ENCODE data around the gene HDAC10.
"Not testable (repeated sequence)": the region's sequence is repeated elsewhere in the genome, so short reads cannot be mapped to it uniquely, and the experiment has no call there.

HDAC10 gene

DNA sequence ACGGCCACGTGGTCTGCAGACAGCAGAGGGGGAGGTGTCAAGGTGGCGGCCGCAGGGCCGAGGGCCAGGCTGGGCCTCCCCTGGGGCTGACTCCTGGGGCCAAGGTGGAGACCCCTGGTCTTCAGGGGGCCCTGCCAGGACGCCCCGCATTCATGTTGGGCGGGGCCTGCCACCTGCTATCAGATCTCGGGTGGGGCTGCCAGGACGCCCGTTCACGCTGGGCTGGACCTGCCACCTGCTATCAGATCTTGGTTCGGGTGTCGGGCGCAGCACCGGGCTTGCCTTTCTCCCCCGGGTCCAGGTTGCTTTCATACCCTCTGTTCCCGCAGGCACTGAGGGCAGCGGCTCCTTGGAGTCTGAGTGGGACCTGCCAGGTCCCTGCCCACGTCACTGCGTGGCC, 35.2 kb upstream of the HDAC10 start:
- in situ Hi-C loops (cut with MboI; ENCODE audit: low sequenced_read_pairs): no loop called here

DNA sequence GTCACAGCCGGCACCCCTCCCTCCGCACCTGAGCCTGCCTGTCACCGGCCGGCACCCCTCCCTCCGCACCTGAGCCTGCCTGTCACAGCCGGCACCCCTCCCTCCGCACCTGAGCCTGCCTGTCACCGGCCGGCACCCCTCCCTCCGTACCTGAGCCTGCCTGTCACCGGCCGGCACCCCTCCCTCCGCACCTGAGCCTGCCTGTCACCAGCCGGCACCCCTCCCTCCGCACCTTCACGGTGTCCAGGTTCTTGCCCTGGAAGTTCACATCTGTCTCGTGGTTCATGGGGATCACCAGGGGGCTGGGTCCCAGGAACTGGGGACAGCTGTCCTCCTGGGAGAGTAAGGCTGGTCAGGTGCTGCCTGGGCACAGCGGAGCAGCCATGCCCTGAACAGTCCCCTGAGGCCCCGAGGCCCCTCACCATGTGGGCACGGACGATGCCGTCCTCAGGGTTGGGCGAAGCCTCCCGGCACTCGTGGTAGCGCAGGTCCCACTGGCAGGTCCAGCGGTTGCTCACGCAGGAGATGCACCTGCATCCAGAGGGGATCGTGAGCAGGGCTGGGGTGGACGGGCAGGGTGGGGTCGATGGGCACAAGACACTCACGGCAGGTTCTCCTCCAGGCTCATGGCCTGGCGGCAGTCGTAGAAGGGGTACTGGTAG, 34.6 kb upstream of the HDAC10 start:
- in situ Hi-C loops (cut with MboI; ENCODE audit: low sequenced_read_pairs): no loop called here

DNA sequence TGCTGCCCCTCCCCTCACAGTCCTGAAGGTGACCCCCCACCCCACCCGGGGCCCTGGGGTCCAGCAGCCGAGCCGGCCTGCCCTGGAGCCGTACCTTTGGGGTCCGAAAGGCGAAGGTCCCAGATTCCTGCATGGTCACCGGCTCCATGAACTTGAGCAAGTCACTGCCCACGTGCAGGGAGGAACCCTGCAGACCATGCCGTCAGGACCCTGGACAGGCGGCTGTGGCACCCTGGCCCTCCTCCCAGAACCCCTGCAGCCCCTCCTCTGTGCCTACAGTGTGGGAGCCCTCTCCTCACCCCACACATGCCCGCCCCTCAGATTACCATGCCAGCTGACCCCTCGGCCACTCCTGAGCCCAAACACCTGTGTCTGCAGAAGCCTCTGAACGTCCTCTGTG, 33.4 kb upstream of the HDAC10 start:
- in situ Hi-C loops (cut with MboI; ENCODE audit: low sequenced_read_pairs): no loop called here

DNA sequence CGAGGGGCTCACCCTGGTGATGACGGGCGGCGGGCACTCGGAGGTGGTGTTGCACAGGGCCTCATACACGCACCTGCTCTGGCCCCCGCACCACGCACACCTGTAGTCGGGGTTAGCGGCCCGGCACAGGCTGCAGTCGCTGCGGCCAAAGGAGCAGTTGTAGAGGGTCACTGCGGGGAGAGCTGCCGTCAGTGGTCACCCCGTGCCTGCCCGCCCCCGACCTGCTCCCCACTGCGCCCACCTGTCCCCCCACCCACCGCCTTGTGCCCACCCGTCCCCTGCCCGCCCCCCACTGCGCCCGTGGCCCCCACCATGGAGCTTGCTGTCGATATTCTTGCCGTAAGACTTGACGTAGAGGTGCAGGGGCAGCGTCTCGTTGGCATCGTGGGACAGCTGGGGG, 32.8 kb upstream of the HDAC10 start:
- in situ Hi-C loops (cut with MboI; ENCODE audit: low sequenced_read_pairs): no loop called here

DNA sequence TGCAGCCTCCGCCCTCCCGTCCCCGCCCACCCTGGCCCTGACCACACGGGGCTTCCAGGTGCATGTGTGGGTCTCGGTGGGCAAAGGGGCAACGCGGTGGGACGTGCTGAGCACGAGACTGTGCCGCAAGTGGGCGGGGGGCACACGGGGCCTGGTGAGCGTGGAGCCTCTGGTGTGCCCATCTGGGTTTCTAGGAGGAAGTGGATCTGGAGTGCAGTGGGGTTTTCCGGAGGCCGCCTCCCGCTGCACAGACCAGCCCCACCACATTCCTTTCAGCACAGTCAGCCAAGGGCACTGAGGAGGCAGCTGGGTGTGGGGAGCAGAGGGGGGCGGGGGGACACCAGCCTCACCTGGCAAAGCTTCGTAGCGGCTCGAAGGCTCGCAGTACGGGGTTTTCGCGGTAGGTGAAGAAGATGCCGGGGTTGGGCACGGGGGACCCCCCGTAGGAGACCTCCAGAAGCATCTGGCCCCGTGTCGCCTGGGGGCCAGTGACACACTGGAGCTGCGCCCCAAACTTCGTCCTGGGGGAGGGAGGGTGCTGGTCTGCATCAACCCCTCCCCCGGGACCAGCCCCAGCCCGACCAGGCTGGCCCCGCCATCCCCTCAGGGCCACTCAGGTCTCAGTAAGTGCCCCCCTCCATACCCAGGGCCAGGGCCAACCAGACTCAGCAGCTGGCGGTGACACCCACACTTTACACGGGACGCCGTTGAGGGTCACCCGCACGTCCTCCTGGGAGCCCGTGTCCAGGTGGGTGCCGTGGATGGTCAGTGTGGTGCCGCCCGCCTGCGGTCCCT, 31.5 kb upstream of the HDAC10 start:
- in situ Hi-C loops (cut with MboI; ENCODE audit: low sequenced_read_pairs): no loop called here

DNA sequence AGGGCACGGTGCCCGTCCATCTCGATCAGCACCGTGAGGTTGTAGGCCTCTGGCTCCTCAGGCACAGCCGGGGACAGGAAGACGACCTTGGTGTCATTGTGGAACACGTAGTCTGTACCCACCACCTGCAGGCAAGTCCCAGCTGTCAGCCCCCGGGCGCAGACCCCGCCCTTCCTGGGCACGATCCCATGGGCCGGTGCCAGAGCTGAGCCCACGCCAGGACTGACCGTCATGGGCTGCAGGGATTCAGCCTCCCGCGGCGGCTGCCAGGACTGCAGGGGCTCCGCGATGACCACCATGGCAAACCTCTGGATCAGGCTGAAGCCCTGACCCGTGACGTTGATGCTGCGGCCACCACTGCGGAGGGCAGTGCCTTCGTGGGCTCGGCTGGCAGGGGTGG, 30.9 kb upstream of the HDAC10 start:
- in situ Hi-C loops (cut with MboI; ENCODE audit: low sequenced_read_pairs): no loop called here

DNA sequence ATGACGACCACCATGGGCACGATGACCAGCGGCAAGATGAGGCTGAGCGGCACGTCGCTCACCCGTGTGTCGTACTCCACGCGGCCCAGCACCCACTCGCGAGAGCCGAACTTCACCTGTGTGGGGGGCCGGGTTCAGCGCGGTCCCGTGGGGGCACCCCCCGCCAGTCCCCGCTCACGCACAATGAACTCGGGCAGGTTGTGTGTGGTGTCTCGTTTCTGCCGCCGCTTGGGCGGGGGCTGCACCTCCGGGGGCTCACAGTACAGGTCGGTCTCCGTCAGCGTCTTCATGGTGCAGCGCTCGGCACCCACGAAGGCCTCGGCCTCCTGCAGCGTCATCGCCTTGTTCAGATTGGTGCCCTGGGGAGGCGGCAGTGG, 30.3 kb upstream of the HDAC10 start:
- in situ Hi-C loops (cut with MboI; ENCODE audit: low sequenced_read_pairs): no loop called here

DNA sequence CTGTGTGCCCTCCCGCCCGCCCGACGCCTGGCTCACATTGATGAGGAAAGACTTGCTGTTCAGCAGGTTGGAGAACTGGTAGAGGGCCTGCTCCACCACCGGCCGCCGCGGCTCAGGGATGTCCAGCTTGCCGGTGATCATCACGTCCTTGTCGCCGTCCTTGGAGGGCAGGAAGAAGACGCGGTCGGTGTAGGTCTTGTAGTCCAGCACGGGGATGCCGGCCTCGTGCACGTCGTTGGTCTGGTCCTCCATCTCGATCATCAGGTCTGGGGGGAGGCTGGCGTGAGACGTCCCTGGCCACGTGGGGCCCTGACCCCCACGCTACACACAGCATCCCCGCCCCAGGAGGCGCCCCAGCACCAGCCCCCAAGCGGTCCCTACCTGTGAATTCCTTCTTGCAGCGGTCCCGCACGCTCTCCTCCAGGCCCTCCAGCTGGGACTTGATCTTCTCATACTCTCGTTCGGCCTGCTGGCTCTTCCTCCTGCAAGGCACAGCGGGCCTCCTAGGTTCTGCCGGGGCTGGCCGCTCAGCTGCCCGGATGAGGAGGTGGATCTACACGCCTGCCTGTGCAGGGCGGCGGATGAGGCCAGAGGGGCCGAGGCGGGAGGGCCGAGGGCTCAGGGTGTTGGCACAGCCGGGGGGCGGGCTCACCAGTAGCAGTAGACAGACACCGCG, 29.8 kb upstream of the HDAC10 start:
- in situ Hi-C loops (cut with MboI; ENCODE audit: low sequenced_read_pairs): no loop called here

DNA sequence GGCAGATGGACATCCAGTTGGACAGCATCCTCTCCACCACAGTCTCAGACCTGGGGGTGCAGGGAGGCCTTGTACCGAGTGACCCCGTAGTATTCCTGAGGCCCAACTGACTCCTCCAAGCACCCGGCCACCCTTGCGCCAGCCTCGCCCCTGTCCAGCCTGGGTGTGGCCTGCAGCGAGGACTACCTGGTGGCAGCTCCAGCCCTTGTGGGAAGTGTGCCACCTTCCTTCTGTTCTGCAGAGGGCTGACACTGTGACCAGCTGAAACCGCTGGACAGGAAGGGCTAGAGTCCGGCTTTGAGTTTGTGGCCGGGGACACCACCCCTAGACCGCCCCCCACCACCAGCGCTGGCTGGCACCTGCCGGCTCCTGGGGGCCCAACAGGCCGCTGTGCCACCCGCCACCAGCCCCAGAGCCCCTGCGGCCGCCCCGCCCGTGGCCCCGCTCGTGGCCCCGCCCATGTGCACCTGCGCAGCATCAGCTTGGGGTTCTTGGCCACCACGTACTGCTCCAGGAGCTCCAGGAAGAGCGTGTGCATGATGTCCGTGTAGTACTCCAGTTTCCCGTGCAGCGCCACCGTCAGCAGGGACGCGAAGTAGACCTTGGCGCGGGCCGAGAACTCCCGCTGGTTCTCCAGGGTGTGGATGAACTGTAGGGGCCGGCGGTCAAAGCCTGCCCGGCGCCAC, 29.1 kb upstream of the HDAC10 start:
- in situ Hi-C loops (cut with MboI; ENCODE audit: low sequenced_read_pairs): no loop called here

DNA sequence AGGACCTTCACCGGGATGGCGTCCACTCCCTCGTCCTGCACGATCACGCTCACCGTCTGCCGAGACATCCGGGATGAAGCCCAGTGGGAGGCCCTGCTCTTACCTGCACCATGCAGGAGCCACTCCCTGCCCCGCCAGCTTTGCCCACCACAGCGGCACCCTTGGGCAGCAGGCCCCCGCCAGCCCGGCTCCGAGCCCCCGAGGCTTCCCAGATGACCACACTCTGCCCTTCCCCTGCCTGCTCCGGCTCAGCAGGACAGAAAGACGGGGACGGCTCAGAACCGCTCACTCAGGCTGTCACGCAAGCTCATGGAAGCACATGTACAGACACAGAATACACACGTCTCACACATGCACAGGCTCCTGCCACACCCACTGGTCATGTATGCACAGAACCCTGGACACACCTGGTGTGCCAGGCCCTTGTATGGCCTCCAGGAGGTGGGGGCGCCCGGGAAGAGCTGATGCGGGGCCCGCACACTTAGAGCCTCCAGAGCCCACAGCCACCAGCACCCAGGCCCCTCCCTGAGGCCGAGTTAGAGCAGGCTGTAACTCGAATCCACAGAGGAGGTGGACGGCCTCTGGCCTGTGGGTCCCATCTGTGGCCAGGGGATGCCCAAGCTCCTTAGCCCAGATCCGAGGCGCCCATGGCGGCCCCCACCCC, 28.0 kb upstream of the HDAC10 start:
- in situ Hi-C loops (cut with MboI; ENCODE audit: low sequenced_read_pairs): loop anchor here (5.0 kb wide), 1 partner anchor 48 kb away; the partner anchor contains the start of gene DENND6B

DNA sequence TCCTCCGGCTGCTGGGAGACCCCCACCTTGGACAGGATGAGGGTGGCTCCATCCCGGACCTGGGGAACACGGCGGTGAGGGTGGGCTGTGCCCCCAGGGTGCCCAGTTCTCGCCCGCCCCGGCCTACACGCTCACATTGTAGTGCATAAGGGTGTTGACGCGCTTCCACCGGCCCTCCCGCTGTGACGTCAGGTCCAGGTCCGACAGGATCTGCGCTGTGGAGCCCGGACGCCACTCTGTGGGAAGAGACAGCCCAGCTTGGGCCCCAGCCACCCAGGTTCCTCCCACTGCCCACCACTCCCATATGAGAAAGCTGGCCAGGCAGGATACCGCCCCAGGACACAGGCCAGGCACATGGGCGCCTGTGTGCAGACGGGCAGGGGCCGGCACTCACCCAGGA, 27.4 kb upstream of the HDAC10 start:
- in situ Hi-C loops (cut with MboI; ENCODE audit: low sequenced_read_pairs): loop anchor here (5.0 kb wide), 1 partner anchor 49 kb away; the partner anchor contains the start of gene DENND6B

DNA sequence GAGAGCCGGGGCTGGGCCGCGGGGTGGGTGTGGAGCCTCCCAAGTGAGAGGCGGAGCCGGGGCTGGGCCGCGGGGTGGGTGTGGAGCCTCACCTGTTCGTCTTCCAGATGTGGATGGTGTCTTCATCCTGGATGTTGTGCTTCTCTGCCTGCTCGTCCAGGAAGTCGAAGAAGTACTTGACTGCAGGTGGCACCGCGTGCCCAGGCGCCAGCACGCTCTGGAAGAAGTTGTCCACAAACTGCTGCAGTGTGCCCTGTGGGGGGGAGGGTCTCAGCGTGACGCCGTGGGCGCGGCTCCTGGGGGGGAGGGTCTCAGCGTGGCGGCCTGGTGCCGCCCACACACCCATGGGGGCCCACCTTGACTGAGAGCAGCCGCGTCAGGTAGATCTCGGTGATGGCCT, 26.7 kb upstream of the HDAC10 start:
- in situ Hi-C loops (cut with MboI; ENCODE audit: low sequenced_read_pairs): loop anchor here (5.0 kb wide), 1 partner anchor 50 kb away; the partner anchor contains the start of gene DENND6B

DNA sequence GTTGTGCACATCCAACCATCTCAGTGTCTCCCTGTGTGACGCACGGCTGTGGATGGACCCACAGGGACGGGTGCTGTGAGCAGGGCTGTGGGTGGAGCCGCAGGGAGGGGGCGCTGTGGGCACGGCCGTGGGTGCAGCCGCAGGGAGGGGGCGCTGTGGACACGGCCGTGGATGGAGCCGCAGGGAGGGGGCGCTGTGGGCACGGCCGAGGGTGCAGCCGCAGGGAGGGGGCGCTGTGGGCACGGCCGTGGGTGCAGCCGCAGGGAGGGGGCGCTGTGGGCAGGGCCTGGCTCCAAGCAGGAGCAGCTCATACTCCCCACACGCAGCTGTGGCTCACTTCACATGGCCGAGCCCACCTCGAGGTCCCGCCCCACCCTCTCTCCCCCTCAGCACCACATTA, 25.1 kb upstream of the HDAC10 start:
- in situ Hi-C loops (cut with MboI; ENCODE audit: low sequenced_read_pairs): loop anchor here (5.0 kb wide), 1 partner anchor 51 kb away; the partner anchor contains the start of gene DENND6B

DNA sequence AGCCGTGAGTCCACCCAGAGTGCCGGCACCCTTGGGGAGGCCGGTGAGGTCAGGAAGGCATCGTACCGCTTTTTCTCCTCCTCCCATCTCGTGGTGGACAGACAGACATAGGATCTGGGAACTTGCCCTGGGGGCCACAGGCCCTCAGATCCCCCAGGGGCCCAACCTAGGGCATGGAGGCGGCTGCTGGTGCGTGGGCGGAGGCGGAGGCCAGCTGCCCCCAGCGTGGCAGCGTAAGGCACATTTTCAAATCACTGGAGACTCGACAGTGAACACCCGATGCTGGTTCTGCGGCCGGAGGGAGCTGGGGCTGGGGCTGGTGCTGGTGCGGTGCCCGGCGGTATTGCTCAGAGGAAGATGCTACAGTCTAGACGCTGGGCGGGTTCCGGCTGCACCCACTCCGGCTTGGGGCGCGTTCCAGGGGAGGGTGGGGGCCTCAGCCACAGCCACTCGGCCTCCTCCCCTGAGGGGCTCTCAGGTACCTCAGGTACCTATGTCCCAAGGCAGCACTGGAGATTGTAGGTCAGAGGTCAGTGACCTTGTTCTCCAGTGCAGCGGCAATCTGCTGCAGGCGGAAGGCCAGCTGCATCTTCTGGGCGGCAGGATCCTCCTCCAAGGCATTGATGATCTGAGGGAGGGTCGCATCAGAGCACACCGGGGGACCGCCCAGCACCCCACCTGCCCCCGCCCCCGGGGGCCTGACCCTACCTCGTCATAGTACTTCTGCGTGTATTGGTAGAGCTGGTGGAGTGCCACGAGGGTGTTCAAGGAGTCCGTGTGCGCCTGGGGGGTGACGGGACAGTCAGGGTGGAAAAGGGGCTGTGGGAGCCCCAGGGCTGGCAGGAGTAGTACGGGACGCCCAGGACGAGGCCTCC, 24.4 kb upstream of the HDAC10 start:
- in situ Hi-C loops (cut with MboI; ENCODE audit: low sequenced_read_pairs): loop anchor here (5.0 kb wide), 1 partner anchor 52 kb away; the partner anchor contains the start of gene DENND6B

DNA sequence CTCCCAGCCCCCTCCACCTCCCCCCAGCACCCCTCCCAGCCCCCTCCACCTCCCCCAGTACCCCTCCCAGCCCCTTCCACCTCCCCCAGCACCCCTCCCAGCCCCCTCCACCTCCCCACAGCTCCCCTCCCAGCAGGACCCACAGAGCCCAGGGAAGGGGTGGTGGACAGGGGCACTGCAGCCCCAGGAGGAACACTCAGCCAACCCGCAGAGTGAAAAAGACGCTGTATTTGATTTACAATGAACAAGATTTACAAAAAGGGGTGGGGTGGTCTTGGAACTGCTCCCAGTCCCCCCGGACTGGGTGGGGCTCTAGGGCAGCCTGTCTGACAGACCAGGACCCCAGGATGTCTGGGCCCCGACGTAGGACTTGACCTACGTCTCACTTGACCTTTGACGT, 23.7 kb upstream of the HDAC10 start:
- in situ Hi-C loops (cut with MboI; ENCODE audit: low sequenced_read_pairs): loop anchor here (5.0 kb wide), 1 partner anchor 53 kb away; the partner anchor contains the start of gene DENND6B

DNA sequence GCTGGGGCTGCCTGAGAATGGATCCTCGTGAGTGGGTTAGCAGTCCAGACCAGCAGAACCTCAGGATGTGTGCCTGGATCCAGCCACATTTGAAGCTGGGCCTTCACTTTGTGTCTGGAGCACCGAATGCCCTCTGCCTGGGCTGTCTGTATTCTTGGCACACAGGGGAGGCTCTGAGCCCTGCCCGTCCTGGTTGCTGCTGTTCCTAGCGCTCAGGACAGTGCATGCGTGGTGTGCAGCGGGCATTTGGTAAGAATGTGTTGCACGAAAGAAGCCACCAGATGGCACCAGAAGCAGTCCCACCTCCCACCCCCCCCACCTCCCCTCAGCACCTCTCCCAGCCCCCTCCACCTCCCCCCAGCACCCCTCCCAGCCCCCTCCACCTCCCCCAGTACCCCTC, 23.2 kb upstream of the HDAC10 start:
- in situ Hi-C loops (cut with MboI; ENCODE audit: low sequenced_read_pairs): no loop called here

DNA sequence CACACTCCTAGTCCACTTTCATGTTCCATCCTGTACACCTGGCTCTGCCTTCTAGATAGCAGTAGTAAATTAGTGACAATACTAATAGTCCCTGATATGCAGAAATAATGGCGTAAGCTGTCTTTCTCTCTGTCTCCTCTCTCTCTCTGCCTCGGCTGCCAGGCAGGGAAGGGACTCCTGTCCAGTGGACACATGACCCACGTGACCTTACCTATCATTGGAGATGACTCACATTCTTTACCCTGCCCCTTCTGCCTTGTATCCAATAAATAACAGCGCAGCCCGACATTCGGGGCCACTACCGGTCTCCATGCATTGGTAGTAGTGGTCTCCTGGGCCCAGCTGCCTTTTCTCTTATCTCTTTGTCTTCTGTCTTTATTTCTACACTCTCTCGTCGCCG, 22.7 kb upstream of the HDAC10 start:
- in situ Hi-C loops (cut with MboI; ENCODE audit: low sequenced_read_pairs): not testable (repeated sequence)

DNA sequence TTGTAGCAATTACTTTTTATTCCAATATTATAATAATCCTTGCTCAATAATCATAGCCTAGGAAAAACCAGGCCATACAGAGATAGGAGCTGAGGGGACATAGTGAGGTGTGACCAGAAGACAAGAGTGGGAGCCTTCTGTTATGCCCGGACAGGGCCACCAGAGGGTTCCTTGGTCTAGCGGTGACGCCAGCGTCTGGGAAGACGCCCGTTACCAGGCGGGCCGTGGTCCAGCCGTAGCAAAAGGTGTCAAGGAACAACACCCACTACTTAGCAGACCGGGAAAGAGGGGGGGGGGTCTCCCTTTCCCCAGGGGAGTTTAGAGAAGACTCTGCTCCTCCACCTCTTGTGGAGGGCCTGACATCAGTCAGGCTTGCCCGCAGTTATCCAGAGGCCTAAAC, 22.3 kb upstream of the HDAC10 start:
- in situ Hi-C loops (cut with MboI; ENCODE audit: low sequenced_read_pairs): not testable (repeated sequence)

DNA sequence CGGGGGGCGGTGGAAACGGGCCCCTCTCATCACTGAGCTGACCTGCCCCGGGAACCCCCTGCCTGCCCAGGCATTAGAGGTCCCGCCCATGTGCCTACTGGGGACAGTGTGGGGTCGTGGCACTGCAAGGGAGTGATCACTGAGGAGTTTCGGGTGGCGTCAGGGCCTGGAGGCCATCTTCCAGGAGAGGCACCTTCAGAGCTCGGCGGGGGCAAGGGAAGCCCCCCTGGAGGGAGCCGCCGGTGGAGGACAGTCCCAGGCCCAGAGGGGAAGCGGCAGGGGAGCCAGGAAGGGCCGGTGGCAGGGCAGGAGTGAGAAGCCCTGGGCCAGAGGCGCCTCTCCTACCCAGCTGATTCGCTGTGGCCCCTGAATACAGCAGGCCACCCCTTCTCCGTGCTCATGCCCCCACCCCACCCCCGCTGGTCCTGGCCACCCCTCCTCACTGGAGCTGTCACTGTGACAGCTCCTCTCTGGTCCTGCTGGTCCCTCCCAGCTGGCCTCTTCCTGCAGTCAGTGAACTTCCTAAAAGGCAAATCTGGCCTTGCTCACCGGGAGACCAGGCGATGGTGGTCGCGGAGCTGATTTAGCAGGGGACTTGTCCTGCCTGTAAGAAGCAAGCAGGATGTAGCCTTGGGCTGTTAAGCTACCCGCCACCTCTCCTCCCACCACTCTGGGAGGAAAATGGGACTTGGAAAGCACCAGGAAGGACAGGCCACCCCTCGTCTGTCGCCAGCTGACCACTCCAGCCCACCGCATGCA, 21.2 kb upstream of the HDAC10 start:
- in situ Hi-C loops (cut with MboI; ENCODE audit: low sequenced_read_pairs): no loop called here

Data from HL-60/S4 (cell line).